ENCODE data around the gene TSPAN5.

DNA sequence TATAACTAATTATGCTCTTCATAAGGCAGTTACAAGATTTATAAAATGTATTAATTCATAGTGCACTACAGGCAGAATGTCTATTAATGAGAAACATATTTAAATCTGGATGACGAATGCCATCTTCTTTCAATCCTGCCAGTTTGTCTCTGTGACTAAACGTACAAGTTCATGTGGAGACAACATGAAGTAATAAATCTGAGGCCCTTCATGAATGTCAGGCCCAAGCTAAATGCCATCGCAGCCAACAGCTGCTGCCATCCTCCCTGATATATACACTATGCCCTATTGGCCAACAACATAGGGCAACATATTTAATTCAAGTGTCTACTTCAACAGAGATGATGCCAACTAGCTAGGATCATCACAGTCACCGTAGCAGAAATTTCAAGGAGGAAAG, 43.7 kb downstream of the TSPAN5 start:
- no peak for TF ChIP-seq CTCF (IDR thresholded peaks at IDR 0.05)
- TF ChIP-seq POLR2A (IDR thresholded peaks at IDR 0.05), result no peak

All from testis (tissue), 2 donors.